BE2C (cell line): ENCODE results near the gene REP15. TPM values are rescaled to one million over a fixed set of nuclear protein-coding genes. Genes with fewer than 3 reads are reported as not detected.
"Not testable (repeated sequence)": the region's sequence is repeated elsewhere in the genome, so short reads cannot be mapped to it uniquely, and the experiment has no call there.

Experiments
- DNase-seq: peaks from one replicate; pipeline ENCODE4 v3.0.0-alpha.2; 2020
- H3K27me3 ChIP-seq: fragments of 250-450 bp; sonication (Bioruptor Pico); 2 replicates; pipeline ENCODE4 v1.5.1; 2020; ENCODE audit warnings: mild to moderate bottlenecking
- H3K36me3 ChIP-seq: fragments of 250-450 bp; sonication (Bioruptor Pico); 2 replicates; pipeline ENCODE4 v1.5.1; 2020; ENCODE audit warnings: mild to moderate bottlenecking
- H3K4me1 ChIP-seq: fragments of 250-450 bp; sonication (Bioruptor Pico); 2 replicates; pipeline ENCODE4 v1.5.1; 2020
- H3K4me3 ChIP-seq: 2 replicates; pipeline ENCODE4 v1.5.1; 2011; ENCODE audit warnings: low read depth, low read length
- H3K9me3 ChIP-seq: fragments of 250-450 bp; sonication (Bioruptor Pico); 2 replicates; pipeline ENCODE4 v1.5.1; 2020
- CTCF ChIP-seq: IDR thresholded peaks from 2 replicates; pipeline ENCODE4 v1.5.1; 2012; ENCODE audit warnings: mild to moderate bottlenecking, low read depth, low read length
- polyA plus RNA-seq: library from polyadenylated mRNA; unstranded; fragments of >200 nt; gene quantifications from one replicate; pipeline ENCODE4 v1.2.1, GENCODE V29; 2012; ENCODE audit warnings: low read depth, missing spikeins; ENCODE audit not compliant: insufficient read length, insufficient read depth

Gene REP15
- not detected for polyA plus RNA-seq

- H3K36me3 ChIP-seq: peaks cover 6% of the 10 kb centered on the region; the same call in 1 of the 2 replicates
- H3K4me3 ChIP-seq: no peak within 1 kb of the TSS
- DNase-seq: no peak
- no peaks in the 10 kb centered on the region for H3K27me3 ChIP-seq
- H3K4me1 ChIP-seq: no peaks in the 10 kb centered on the region
- H3K9me3 ChIP-seq: no peaks in the 10 kb centered on the region
- TF ChIP-seq CTCF: no peak
These were observed at the start of gene REP15 for GRCh38 chr12:27696293-27696652. TSS of gene REP15 (plus strand) at chr12:27696447. CDS start at chr12:27696563, 116 bp downstream.

GRCh38 chr12:27650011-27650410, 46.2 kb upstream of the REP15 start:
- Histone ChIP-seq H3K4me1 (peaks cover 3% of the 10 kb centered on the region; the same call in 1 of the 2 replicates), H3K36me3 (no peaks in the 10 kb centered on the region; the same call in 1 of the 2 replicates)

GRCh38 chr12:27651201-27651600, 45.0 kb upstream of the REP15 start:
- Histone ChIP-seq H3K4me3 (no peak overlapping the region), H3K36me3 (no peaks in the 10 kb centered on the region; the same call in 1 of the 2 replicates), H3K9me3 (no peaks in the 10 kb centered on the region), H3K27me3 (no peaks in the 10 kb centered on the region), H3K4me1 (no peaks in the 10 kb centered on the region)
- DNase-seq: no peak
- TF ChIP-seq CTCF: no peak

More at GRCh38 chr12:27650011-27650410, 46.2 kb upstream of the REP15 start:
- Histone ChIP-seq H3K27me3 (no peaks in the 10 kb centered on the region), H3K9me3 (no peaks in the 10 kb centered on the region), H3K4me3 (no peak overlapping the region)
- no peak for DNase-seq
- TF ChIP-seq CTCF: no peak

GRCh38 chr12:27652174-27652763, 44.0 kb upstream of the REP15 start:
- Histone ChIP-seq H3K27me3 (no peaks in the 10 kb centered on the region), H3K9me3 (no peaks in the 10 kb centered on the region), H3K4me3 (no peak overlapping the region), H3K4me1 (no peaks in the 10 kb centered on the region), H3K36me3 (no peaks in the 10 kb centered on the region)
- DNase-seq: peak; percentile 72
- TF ChIP-seq CTCF: peak; percentile 97

- TF ChIP-seq CTCF: no peak
- no peaks in the 10 kb centered on the region for H3K36me3 ChIP-seq
- DNase-seq: no peak
- no peaks in the 10 kb centered on the region for H3K27me3 ChIP-seq
- H3K4me1 ChIP-seq: no peaks in the 10 kb centered on the region
- no peaks in the 10 kb centered on the region for H3K9me3 ChIP-seq
- H3K4me3 ChIP-seq: no peak overlapping the region
These were observed 42.6 kb upstream of the REP15 start for GRCh38 chr12:27653661-27654060.

GRCh38 chr12:27655476-27655875, 40.8 kb upstream of the REP15 start:
- not testable (repeated sequence) for H3K9me3 ChIP-seq

GRCh38 chr12:27657296-27657695, 39.0 kb upstream of the REP15 start:
- Histone ChIP-seq H3K9me3 (no peaks in the 10 kb centered on the region), H3K4me3 (no peak overlapping the region), H3K4me1 (no peaks in the 10 kb centered on the region), H3K36me3 (no peaks in the 10 kb centered on the region), H3K27me3 (no peaks in the 10 kb centered on the region)
- TF ChIP-seq CTCF: no peak
- no peak for DNase-seq

More at GRCh38 chr12:27655476-27655875, 40.8 kb upstream of the REP15 start:
- H3K27me3 ChIP-seq, DNase-seq, H3K4me1 ChIP-seq, H3K4me3 ChIP-seq, H3K36me3 ChIP-seq: not testable (repeated sequence)
